Upper lobe of left lung (tissue), 6 donors: Measurements from ENCODE around the gene DHRS13. TPM values are rescaled to one million over a fixed set of nuclear protein-coding genes. Genes with fewer than 3 reads are reported as not detected.
A peak's percentile ranks its signal among the peaks of the same experiment; 100 is the strongest.

Experiments
- ATAC-seq, 2 donors: fragments of 200-7000 bp; cut with Tn5 transposase; one replicate each; pipeline ENCODE4 v1.9.1; 2022; ENCODE audit warnings: mild to moderate bottlenecking in 2 of 2, moderate library complexity in 2 of 2; ENCODE audit not compliant: low FRiP score in 2 of 2
- DNase-seq, 2 donors: peaks; one replicate each; pipeline ENCODE4 v3.0.0-alpha.2; 2019 to 2020
- H3K27ac ChIP-seq, 4 donors: fragments of 200-600 bp; sonication (generic); one replicate each; pipeline ENCODE4 v1.5.1; 2016 to 2019
- H3K27me3 ChIP-seq, 4 donors: fragments of 200-600 bp; sonication (generic); one replicate each; pipeline ENCODE4 v1.5.1; 2017 to 2019
- H3K36me3 ChIP-seq, 4 donors: fragments of 200-600 bp; sonication (generic); one replicate each; pipeline ENCODE4 v1.5.1; 2016 to 2019
- H3K4me1 ChIP-seq, 4 donors: fragments of 200-600 bp; sonication (generic); one replicate each; pipeline ENCODE4 v1.5.1; 2018 to 2019
- H3K4me3 ChIP-seq, 4 donors: fragments of 200-600 bp; sonication (generic); one replicate each; pipeline ENCODE4 v1.5.1; 2017 to 2019; ENCODE audit warnings: mild to moderate bottlenecking in 2 of 4, moderate library complexity in 1 of 4
- H3K9me3 ChIP-seq, 4 donors: fragments of 200-600 bp; sonication (generic); one replicate each; pipeline ENCODE4 v1.5.1; 2018 to 2019
- EP300 ChIP-seq, 4 donors: sonication (generic); formaldehyde crosslinking; IDR thresholded peaks; one replicate each; pipeline ENCODE4 v1.5.1; 2017; ENCODE audit warnings: antibody characterized with exemption in 4 of 4, control low read depth in 2 of 4
- POLR2A ChIP-seq, 4 donors: fragments of 450-650 bp; IDR thresholded peaks; one replicate each; pipeline ENCODE4 v1.5.1; 2016 to 2017; ENCODE audit warnings: antibody characterized with exemption in 4 of 4, mild to moderate bottlenecking in 2 of 4
- POLR2AphosphoS5 ChIP-seq, 2 donors: sonication (generic); formaldehyde crosslinking; IDR thresholded peaks; one replicate each; pipeline ENCODE4 v1.5.1; 2017; ENCODE audit warnings: antibody characterized with exemption in 2 of 2
- WGBS, 2 donors: methylation state at CpG; one replicate each; pipeline ENCODE4 v1.1.5; 2017 to 2018; 5-methylcytosine and 5-hydroxymethylcytosine counted together
- total RNA-seq, 6 donors: library from RNA; depleted of rRNA in 4 of 6; stranded (reverse); fragments of >200 nt in 4 of 6; gene quantifications; one replicate each; pipeline versions ENCODE4 v1.1.0 to v1.2.1, GENCODE V29; 2016 to 2021
- TF ChIP-seq, protein P1 (sequence below), 6 experiments: fragments of 450-650 bp in 4 of 6; fragments of 200-600 bp in 2 of 6; sonication (generic) in 2 of 6; IDR thresholded peaks; one replicate each; pipeline ENCODE4 v1.5.1; 2016 to 2019; ENCODE audit warnings: antibody characterized with exemption in 6 of 6
- donor health status: DM: no; HTN: no; CAD: no; lungs with moderate emphysema.
- donor health status: DM: no; HTN: yes; CAD: no; lungs with severe emphysema.

DHRS13 gene
- total RNA-seq, 6 donors from 2014 or later = 2.1 to 21.8 (median 15.0) TPM

DNA sequence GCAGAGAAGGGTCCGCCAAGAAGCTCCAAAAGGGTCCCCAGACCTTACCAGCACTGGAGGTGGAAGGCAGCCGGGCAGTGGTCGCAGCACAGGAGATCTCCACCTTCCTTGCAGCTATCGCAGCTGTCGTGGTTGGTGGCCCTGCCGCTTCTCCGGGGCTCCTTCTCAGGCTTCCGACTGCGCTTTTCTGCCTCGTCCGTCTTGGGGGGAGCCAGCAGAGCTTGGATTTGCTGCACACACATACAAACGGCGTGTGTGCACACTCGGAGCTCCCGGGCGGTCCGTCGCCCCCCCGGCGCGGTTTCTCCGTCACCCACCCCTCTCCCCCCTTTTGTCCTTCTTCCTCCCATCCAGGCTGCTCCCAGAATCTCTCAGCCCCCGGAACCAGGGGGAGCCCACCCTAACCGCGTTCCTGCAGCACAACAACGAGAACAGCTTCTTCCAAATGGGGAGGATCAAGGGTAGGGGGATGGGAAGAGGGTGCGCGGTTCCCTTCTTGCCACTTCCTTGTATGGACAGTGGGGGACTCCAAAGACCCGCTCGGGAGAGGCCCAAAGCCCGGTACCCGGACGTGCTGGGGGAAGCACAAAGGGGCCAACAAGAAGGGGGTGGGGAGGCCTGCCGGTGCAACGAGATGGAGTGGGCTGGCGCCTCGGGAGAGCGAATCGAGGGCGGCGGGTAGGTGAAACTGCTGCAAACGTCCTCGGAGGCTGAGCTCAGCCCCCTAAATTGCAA is 47.3 kb upstream of the DHRS13 start:
- WGBS, 2 donors = 0 to 2% methylated on average over 21 to 41 of the region's 43 CpGs
- peak overlapping the region; percentile 91 to 99 (median 98) for H3K27ac ChIP-seq
- DNase-seq = peak; percentile 74 to 86
- no peak for ATAC-seq
- TF ChIP-seq, protein P1, sequence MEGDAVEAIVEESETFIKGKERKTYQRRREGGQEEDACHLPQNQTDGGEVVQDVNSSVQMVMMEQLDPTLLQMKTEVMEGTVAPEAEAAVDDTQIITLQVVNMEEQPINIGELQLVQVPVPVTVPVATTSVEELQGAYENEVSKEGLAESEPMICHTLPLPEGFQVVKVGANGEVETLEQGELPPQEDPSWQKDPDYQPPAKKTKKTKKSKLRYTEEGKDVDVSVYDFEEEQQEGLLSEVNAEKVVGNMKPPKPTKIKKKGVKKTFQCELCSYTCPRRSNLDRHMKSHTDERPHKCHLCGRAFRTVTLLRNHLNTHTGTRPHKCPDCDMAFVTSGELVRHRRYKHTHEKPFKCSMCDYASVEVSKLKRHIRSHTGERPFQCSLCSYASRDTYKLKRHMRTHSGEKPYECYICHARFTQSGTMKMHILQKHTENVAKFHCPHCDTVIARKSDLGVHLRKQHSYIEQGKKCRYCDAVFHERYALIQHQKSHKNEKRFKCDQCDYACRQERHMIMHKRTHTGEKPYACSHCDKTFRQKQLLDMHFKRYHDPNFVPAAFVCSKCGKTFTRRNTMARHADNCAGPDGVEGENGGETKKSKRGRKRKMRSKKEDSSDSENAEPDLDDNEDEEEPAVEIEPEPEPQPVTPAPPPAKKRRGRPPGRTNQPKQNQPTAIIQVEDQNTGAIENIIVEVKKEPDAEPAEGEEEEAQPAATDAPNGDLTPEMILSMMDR (IDR thresholded peaks at IDR 0.05) = peak in 1 of 6 experiments; percentile 21
- TF ChIP-seq POLR2A (IDR thresholded peaks at IDR 0.05) (no peak), POLR2AphosphoS5 (IDR thresholded peaks at IDR 0.05) (peak; percentile 22 to 29), EP300 (IDR thresholded peaks at IDR 0.05) (no peak)
- peak overlapping the region; percentile 73 to 98 (median 88) for H3K4me3 ChIP-seq
- peaks cover 36 to 47% (median 39%) of the 10 kb centered on the region in 4 donors for H3K4me1 ChIP-seq
- no peaks in the 10 kb centered on the region for H3K36me3 ChIP-seq
- no peaks in the 10 kb centered on the region for H3K9me3 ChIP-seq
- H3K27me3 ChIP-seq = no peaks in the 10 kb centered on the region

DNA sequence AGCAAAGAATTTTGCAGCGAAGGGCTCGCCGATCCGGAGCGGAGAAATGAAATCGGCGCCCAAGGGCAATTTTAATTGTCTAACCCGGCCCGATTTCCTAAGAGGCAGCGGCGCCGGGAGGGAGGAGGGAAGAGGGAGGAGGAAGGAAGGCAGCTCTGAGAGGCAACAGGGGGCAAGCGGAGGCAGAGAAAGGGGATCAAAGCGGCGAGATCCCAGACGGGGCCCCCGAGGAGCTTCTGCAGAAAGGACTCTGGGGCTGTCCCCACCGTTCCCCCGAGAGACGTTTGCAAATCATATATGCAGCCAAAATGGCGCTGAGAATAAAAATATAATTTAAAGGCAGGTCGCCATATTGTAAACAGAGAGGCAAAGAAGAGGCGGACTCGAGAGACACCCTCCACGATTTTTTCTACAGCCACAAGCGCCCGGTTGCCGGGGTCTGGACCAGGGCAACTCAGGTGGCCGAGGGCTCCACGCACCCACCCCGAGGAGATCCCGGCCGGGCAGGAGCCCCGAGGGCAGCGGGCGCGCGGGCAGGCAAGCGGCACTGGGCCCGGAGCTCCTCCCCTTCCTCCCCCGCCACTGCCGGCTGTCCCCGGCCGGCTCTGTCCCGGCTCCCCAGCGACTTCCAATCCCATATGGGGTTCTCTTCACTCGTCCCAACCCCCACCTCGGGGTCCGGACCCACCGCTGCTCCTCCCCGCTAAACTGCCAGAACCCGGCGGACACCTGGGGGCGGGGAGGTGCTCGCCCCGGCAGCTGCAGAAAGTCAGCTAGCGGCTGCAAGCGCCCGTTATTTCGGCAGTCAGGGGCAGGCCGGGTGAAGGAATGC is 46.5 kb upstream of the DHRS13 start:
- ATAC-seq (no peak), DNase-seq (peak; percentile 64 to 92)
- Histone ChIP-seq H3K27ac (peak overlapping the region; percentile 91 to 99 (median 98)), H3K36me3 (no peaks in the 10 kb centered on the region), H3K9me3 (no peaks in the 10 kb centered on the region), H3K4me1 (peaks cover 39 to 55% (median 47%) of the 10 kb centered on the region in 4 donors), H3K27me3 (no peaks in the 10 kb centered on the region), H3K4me3 (peak overlapping the region; percentile 73 to 98 (median 88))
- TF ChIP-seq POLR2A (IDR thresholded peaks at IDR 0.05) = peak in 2 of 4 donors; percentile 29 to 52
- TF ChIP-seq, protein P1 (IDR thresholded peaks at IDR 0.05) = no peak
- 0 to 2% methylated on average over 27 to 43 of the region's 61 CpGs for WGBS, 2 donors

- peaks cover 39 to 59% (median 49%) of the 10 kb centered on the region in 4 donors for H3K4me1 ChIP-seq
- 0 to 2% methylated on average over 13 to 15 of the region's 15 CpGs for WGBS, 2 donors
- ATAC-seq (no peak), DNase-seq (peak in 1 of 2 donors; percentile 49)
- no peaks in the 10 kb centered on the region for H3K36me3 ChIP-seq
- TF ChIP-seq POLR2A (IDR thresholded peaks at IDR 0.05) (no peak), POLR2AphosphoS5 (IDR thresholded peaks at IDR 0.05) (no peak), EP300 (IDR thresholded peaks at IDR 0.05) (no peak)
- TF ChIP-seq, protein P1 (IDR thresholded peaks at IDR 0.05) = no peak
- H3K27ac ChIP-seq = peak overlapping the region; percentile 91 to 99 (median 98)
- H3K27me3 ChIP-seq = no peaks in the 10 kb centered on the region
- peak overlapping the region; percentile 73 to 98 (median 88) for H3K4me3 ChIP-seq
- no peaks in the 10 kb centered on the region for H3K9me3 ChIP-seq
Measured at GRCh38 chr17:28948873-28949184, 46.0 kb upstream of the DHRS13 start.

DNA sequence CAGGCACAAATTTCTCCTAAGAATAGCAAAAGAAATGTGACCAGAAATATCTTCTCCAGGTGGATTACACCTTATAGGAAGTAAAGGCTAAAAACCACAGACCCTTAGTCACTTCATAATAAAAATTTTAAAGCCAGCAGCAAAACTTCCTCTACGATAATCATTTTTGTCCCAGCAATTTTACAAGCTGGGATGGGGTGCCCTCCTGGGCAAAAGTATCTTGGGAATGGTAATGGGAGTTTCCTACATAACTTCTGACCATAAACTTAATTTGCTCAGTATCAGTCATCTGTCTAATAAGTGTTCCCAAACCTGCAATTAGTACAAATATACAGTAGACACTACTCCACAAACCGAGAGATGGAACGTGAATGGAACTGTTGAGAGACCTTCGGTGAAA is 45.5 kb upstream of the DHRS13 start:
- Histone ChIP-seq H3K4me3 (peak overlapping the region; percentile 73 to 98 (median 88)), H3K4me1 (peaks cover 39 to 57% (median 49%) of the 10 kb centered on the region in 4 donors)

More for the DNA sequence above, 45.5 kb upstream of the DHRS13 start:
- no peaks in the 10 kb centered on the region for H3K27me3 ChIP-seq
- TF ChIP-seq POLR2A (IDR thresholded peaks at IDR 0.05) = no peak
- TF ChIP-seq EP300 (IDR thresholded peaks at IDR 0.05) = no peak
- TF ChIP-seq POLR2AphosphoS5 (IDR thresholded peaks at IDR 0.05) = no peak
- TF ChIP-seq, protein P1 (IDR thresholded peaks at IDR 0.05) = no peak
- DNase-seq (no peak), ATAC-seq (no peak)
- peaks cover 0 to 4% (median 0%) of the 10 kb centered on the region in 4 donors for H3K36me3 ChIP-seq
- WGBS, 2 donors = 20 to 24% methylated on average over 4 of the region's 4 CpGs
- no peaks in the 10 kb centered on the region for H3K9me3 ChIP-seq
- H3K27ac ChIP-seq = peak overlapping the region; percentile 91 to 99 (median 98)
